Measurements from ENCODE around the gene PAPOLG. TPM values are rescaled to one million over a fixed set of nuclear protein-coding genes. Genes with fewer than 3 reads are reported as not detected.

The PAPOLG gene
- total RNA-seq, 1 donor from 2014 or later: 19.5 TPM

DNA sequence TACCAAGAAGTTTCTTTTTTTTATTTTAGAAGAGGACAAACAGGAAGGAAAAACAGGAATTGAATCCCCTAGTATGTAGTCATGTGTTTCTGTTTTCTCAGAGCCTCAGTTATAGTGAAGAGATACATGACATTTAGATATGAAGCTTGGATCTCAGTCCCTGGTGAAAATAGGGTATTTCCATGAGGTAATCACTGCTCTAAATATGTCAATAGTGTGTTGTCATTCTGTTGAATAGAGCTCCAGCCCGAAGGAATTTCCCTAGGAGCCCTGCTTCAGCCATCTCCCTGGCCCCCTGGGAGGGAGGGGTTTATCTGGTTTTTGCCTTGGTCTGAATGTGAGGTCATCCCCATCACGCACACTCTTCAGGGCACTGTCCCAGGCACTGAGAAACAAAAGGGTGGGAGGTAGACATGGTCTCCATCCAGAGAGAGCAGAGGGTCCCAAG lies 78.2 kb downstream of the PAPOLG start:
- H3K9me3 Mint-ChIP-seq (ENCODE audit: unreplicated experiment): no peaks in the 10 kb centered on the region
- peaks cover 15% of the 10 kb centered on the region for H3K27me3 Mint-ChIP-seq (ENCODE audit: unreplicated experiment)
- no peaks in the 10 kb centered on the region for H3K36me3 Mint-ChIP-seq (ENCODE audit: low read depth, unreplicated experiment)
- DNase-seq (ENCODE audit: low spot score): no peak
- TF ChIP-seq, protein P1, sequence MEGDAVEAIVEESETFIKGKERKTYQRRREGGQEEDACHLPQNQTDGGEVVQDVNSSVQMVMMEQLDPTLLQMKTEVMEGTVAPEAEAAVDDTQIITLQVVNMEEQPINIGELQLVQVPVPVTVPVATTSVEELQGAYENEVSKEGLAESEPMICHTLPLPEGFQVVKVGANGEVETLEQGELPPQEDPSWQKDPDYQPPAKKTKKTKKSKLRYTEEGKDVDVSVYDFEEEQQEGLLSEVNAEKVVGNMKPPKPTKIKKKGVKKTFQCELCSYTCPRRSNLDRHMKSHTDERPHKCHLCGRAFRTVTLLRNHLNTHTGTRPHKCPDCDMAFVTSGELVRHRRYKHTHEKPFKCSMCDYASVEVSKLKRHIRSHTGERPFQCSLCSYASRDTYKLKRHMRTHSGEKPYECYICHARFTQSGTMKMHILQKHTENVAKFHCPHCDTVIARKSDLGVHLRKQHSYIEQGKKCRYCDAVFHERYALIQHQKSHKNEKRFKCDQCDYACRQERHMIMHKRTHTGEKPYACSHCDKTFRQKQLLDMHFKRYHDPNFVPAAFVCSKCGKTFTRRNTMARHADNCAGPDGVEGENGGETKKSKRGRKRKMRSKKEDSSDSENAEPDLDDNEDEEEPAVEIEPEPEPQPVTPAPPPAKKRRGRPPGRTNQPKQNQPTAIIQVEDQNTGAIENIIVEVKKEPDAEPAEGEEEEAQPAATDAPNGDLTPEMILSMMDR (IDR thresholded peaks at IDR 0.05; ENCODE audit: unreplicated experiment): no peak
- H3K27ac Mint-ChIP-seq (ENCODE audit: unreplicated experiment): no peak overlapping the region
- H3K4me1 Mint-ChIP-seq (ENCODE audit: unreplicated experiment): peaks cover 14% of the 10 kb centered on the region
- no peak overlapping the region for H3K4me3 Mint-ChIP-seq (ENCODE audit: unreplicated experiment)

DNA sequence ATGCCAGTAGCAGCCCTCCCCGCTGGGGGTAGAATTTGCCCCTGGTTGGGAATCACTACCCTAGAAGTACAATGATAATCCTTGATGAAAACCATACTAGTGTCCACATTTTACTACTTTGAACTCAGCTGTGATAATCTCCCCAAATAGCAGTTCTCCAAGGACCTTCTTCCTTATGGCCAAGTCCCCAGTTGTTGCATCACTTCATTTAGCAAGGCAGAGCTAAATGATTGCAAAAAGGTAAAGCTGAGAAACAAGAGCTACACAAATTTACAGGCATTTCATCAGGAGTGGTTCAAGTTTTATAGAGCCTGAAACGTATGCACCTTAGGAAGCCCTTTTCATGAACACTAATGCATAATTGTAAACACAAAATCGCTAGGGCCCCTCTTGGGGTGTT lies 80.4 kb downstream of the PAPOLG start:
- peaks cover 14% of the 10 kb centered on the region for H3K4me1 Mint-ChIP-seq (ENCODE audit: unreplicated experiment)
- H3K9me3 Mint-ChIP-seq (ENCODE audit: unreplicated experiment): no peaks in the 10 kb centered on the region
- H3K27ac Mint-ChIP-seq (ENCODE audit: unreplicated experiment): no peak overlapping the region
- no peaks in the 10 kb centered on the region for H3K36me3 Mint-ChIP-seq (ENCODE audit: low read depth, unreplicated experiment)
- TF ChIP-seq, protein P1 (IDR thresholded peaks at IDR 0.05; ENCODE audit: unreplicated experiment): no peak
- DNase-seq (ENCODE audit: low spot score): no peak
- H3K4me3 Mint-ChIP-seq (ENCODE audit: unreplicated experiment): no peak overlapping the region
- H3K27me3 Mint-ChIP-seq (ENCODE audit: unreplicated experiment): peaks cover 11% of the 10 kb centered on the region

DNA sequence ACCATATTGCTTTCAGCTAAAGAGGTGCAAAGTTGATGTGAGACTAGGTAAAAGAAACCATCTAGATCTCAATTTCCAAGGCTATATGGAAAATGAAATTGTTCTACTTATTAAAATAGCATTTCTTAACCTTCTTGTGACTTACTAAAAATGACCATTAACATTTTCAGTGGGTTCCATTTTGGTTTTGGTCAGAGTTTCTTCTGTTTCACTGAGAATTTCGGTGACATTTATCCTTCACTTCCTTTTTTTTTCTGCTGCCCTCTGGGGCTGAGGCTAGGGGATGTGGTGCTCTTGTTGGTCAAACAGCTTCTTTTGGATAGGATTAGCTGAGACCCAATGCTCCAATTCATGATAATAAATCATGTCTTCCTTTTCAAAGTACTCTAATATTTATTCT lies 81.1 kb downstream of the PAPOLG start:
- Mint-ChIP-seq H3K36me3 (ENCODE audit: low read depth, unreplicated experiment) (no peaks in the 10 kb centered on the region), H3K27ac (ENCODE audit: unreplicated experiment) (no peak overlapping the region), H3K27me3 (ENCODE audit: unreplicated experiment) (peaks cover 11% of the 10 kb centered on the region), H3K9me3 (ENCODE audit: unreplicated experiment) (no peaks in the 10 kb centered on the region), H3K4me3 (ENCODE audit: unreplicated experiment) (no peak overlapping the region), H3K4me1 (ENCODE audit: unreplicated experiment) (peaks cover 14% of the 10 kb centered on the region)
- TF ChIP-seq, protein P1 (IDR thresholded peaks at IDR 0.05; ENCODE audit: unreplicated experiment): no peak
- no peak for DNase-seq (ENCODE audit: low spot score)

DNA sequence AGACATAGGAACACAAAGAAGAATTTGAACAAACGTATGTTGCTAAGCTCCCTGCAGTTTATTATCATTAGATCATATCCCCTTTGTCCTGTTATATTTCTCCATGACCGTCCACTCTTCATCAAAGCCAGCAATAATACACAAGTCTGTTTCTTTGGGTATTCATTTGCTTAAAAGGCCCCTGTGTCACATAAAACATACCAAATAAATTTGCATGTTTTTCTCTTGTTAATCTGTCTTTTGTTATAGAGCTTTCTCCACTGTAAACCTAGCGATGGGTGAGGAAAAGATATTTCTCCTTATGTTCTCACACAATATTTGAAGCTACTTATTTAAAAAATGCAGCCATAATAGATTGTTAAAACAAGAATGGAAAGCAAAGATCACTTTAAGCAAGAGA lies 82.4 kb downstream of the PAPOLG start:
- no peak for DNase-seq (ENCODE audit: low spot score)
- no peaks in the 10 kb centered on the region for H3K9me3 Mint-ChIP-seq (ENCODE audit: unreplicated experiment)
- H3K4me3 Mint-ChIP-seq (ENCODE audit: unreplicated experiment): no peak overlapping the region
- TF ChIP-seq, protein P1 (IDR thresholded peaks at IDR 0.05; ENCODE audit: unreplicated experiment): no peak
- peaks cover 11% of the 10 kb centered on the region for H3K27me3 Mint-ChIP-seq (ENCODE audit: unreplicated experiment)
- H3K4me1 Mint-ChIP-seq (ENCODE audit: unreplicated experiment): peaks cover 14% of the 10 kb centered on the region
- H3K36me3 Mint-ChIP-seq (ENCODE audit: low read depth, unreplicated experiment): no peaks in the 10 kb centered on the region
- no peak overlapping the region for H3K27ac Mint-ChIP-seq (ENCODE audit: unreplicated experiment)

DNA sequence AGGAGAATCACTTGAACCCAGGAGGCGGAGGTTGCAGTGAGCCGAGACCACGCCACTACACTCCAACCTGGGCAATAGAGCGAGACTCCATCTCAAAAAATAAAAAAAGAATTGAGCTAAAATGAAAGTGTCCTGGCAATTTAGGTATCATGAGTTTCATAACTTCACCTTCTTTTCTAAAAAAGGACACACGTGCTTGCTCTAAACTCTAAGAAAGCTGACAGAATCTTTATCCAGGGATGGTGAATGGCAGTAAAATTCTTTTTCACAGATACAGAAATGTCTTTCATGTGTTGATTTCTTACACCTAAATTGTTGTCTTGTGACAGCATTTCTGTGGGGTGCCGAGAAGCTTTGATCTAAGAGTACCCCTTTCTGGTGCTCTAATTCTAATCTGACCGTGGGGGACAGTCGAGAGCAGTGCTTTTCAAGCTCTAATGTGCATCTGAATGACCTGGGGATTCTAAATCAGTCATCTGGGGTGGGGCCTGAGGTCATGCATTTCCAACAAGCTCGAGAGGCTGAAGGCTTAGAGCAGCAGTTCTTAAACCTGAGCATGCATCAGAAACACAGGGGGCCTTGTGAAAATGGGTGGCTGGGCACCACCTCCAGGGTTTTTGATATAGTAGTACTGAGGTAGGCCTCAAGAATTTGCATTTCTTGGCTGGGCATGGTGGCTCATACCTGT lies 83.2 kb downstream of the PAPOLG start:
- no peak overlapping the region for H3K27ac Mint-ChIP-seq (ENCODE audit: unreplicated experiment)
- H3K4me3 Mint-ChIP-seq (ENCODE audit: unreplicated experiment): no peak overlapping the region
- peaks cover 6% of the 10 kb centered on the region for H3K4me1 Mint-ChIP-seq (ENCODE audit: unreplicated experiment)
- DNase-seq (ENCODE audit: low spot score): no peak
- TF ChIP-seq, protein P1 (IDR thresholded peaks at IDR 0.05; ENCODE audit: unreplicated experiment): no peak
- H3K9me3 Mint-ChIP-seq (ENCODE audit: unreplicated experiment): no peaks in the 10 kb centered on the region
- H3K27me3 Mint-ChIP-seq (ENCODE audit: unreplicated experiment): peaks cover 8% of the 10 kb centered on the region
- no peaks in the 10 kb centered on the region for H3K36me3 Mint-ChIP-seq (ENCODE audit: low read depth, unreplicated experiment)
